Bronchial epithelial cell (primary cell): Measurements from ENCODE around the gene SEMA3C. TPM values are rescaled to one million over a fixed set of nuclear protein-coding genes. Genes with fewer than 3 reads are reported as not detected.

Source experiments
- DNase-seq: peaks from one replicate; pipeline ENCODE4 v3.0.0-alpha.2; 2010; ENCODE audit warnings: low read depth
- FAIRE-seq: peaks from 2 replicates; lab custom pipeline; 2011; peaks lifted over from hg19 to GRCh38; lab: Jason Lieb, UNC
- H3K27me3 ChIP-seq: 2 replicates; pipeline ENCODE4 v1.5.1; 2011; ENCODE audit warnings: low read length; ENCODE audit not compliant: control insufficient read depth, insufficient read depth
- H3K36me3 ChIP-seq: 2 replicates; pipeline ENCODE4 v1.5.1; 2011; ENCODE audit warnings: low read length; ENCODE audit not compliant: control insufficient read depth, insufficient read depth
- H3K4me3 ChIP-seq: 2 replicates; pipeline ENCODE4 v1.5.1; 2011; ENCODE audit warnings: mild to moderate bottlenecking, low read depth, low read length, control low read depth
- total RNA-seq: library from RNA; depleted of rRNA; stranded (reverse); fragments of >200 nt; gene quantifications from 2 replicates; pipeline ENCODE4 v1.2.1, GENCODE V29; 2014
- TF ChIP-seq, protein P1 (sequence below): IDR thresholded peaks from 2 replicates; pipeline ENCODE4 v1.5.1; 2011; ENCODE audit warnings: mild to moderate bottlenecking, moderate library complexity, low read length, control low read depth, inconsistent platforms; ENCODE audit not compliant: insufficient read depth, severe bottlenecking

Gene SEMA3C
- total RNA-seq, 1 donor from 2014 or later, result 178 TPM

DNA sequence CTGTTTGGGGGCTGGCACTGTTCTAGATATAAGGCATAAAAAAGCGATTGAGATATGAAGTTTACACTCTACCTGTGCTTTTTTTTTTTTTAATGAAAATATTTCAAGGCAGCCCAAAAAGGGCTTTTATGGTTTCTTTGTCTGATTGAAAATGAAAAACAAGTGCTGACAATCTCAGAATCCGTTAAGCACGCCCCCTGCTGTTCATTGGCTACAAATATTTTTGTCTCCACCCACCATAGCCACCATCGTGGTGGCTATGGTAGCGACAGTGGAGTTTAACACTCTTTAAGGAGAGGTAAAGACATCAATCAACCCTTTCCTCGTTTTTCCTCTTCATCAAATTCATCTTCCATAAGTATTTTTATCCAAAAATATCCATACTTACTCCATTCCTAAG, 186.2 kb downstream of the SEMA3C start:
- Histone ChIP-seq H3K27me3 (no peaks in the 10 kb centered on the region), H3K4me3 (no peak overlapping the region), H3K36me3 (no peaks in the 10 kb centered on the region)
- DNase-seq (no peak), FAIRE-seq (no peak)
- TF ChIP-seq, protein P1, sequence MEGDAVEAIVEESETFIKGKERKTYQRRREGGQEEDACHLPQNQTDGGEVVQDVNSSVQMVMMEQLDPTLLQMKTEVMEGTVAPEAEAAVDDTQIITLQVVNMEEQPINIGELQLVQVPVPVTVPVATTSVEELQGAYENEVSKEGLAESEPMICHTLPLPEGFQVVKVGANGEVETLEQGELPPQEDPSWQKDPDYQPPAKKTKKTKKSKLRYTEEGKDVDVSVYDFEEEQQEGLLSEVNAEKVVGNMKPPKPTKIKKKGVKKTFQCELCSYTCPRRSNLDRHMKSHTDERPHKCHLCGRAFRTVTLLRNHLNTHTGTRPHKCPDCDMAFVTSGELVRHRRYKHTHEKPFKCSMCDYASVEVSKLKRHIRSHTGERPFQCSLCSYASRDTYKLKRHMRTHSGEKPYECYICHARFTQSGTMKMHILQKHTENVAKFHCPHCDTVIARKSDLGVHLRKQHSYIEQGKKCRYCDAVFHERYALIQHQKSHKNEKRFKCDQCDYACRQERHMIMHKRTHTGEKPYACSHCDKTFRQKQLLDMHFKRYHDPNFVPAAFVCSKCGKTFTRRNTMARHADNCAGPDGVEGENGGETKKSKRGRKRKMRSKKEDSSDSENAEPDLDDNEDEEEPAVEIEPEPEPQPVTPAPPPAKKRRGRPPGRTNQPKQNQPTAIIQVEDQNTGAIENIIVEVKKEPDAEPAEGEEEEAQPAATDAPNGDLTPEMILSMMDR, result no peak

DNA sequence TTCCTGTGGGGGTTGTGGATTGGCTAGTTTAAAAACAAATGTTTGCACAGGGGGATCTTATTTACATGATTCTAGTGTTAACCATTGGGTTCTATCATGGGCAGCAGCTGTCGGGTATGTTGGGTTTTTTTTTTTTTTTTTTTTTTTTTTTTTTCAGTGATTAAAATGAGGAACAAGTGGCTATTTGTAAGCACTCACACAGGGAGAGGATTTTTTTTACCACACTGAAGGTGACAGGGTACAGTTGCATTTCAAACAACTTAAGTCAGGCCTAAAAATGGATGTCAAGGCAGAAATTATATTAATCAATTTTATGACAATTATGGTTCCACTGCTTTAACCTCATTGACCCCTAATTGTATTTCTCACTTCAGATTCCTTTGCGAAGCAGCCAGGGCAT, 187.6 kb downstream of the SEMA3C start:
- no peak for FAIRE-seq
- Histone ChIP-seq H3K4me3 (no peak overlapping the region), H3K36me3 (no peaks in the 10 kb centered on the region), H3K27me3 (no peaks in the 10 kb centered on the region)
- no peak for DNase-seq
- TF ChIP-seq, protein P1, result no peak

DNA sequence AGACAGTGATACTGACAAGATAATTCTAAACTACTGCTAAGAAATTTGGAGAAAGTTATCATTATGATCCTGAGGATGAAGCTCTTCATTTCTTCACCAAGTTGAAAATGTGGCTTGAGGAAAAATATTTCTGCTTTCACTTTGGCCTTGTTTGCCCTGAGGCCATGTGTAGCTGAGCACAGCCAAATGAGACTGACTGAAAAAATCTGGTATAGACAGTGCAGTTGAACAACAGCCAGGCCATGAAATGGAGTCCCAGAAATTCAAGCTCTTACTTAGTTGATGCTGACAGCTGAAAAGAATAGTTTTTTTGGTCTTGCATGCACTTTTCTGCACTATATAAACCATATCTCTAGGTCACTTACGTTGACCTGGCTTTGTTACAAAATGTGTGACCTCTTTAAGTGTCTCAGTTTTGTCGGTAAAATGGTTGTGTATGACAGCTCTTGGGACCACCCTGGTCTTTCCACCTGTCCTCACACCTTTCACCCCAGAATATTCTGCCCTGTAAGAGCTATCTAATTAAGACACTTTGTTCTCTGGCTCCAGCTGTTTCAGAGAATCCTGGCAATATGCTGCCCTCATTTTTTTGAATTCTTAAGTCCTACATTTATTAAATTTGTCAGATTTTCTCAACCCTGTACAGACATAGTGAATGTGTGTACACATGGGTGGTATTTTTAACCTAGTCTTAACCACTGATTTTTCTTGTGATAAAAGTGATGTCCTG, 189.1 kb downstream of the SEMA3C start:
- DNase-seq (no peak), FAIRE-seq (no peak)
- Histone ChIP-seq H3K27me3 (no peaks in the 10 kb centered on the region), H3K36me3 (no peaks in the 10 kb centered on the region), H3K4me3 (no peak overlapping the region)
- TF ChIP-seq, protein P1, result no peak

DNA sequence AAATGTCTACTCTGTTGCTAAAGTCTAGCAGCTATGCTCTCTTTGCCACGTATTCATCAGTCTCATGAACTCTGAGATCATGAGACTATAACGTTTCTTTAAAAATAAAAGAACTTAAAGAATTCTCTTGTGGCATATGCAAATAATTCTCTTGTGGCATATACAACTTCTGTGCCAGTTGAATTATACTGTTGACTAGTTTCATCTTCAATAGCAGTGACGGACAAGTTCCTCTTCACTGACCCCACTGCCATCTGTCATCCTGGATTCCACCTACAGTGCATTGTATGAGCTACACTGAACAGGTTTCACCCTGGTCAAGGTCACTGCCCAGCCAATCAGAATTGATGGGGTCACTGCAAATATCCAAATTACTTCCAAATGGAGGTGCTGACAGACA, 192.2 kb downstream of the SEMA3C start:
- H3K36me3 ChIP-seq, result no peaks in the 10 kb centered on the region
- H3K27me3 ChIP-seq, result no peaks in the 10 kb centered on the region
- DNase-seq, result no peak
- FAIRE-seq, result peak; percentile 93
- H3K4me3 ChIP-seq, result no peak overlapping the region
- TF ChIP-seq, protein P1, result no peak

DNA sequence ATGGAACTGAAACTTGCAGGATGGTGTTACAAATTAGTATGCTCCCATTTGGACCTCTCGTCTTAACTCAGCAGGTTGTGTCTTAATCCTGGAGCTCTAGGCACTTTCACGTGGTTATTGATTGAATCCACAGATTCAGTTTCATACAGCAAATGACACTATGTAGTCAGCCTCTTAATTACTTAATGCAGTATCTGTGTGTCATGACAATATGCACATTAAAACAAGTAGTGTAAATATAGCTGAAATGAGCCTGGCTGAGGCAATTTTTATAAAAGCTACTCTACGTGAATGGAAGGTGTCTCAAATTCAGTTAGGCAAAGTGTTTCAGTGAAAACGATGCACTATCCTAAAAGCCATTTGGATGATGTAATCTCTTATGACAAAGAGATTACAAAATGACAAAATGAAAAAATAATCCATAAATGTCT, 193.7 kb downstream of the SEMA3C start:
- TF ChIP-seq, protein P1, result no peak
- DNase-seq (no peak), FAIRE-seq (no peak)
- Histone ChIP-seq H3K27me3 (no peaks in the 10 kb centered on the region), H3K36me3 (no peaks in the 10 kb centered on the region), H3K4me3 (no peak overlapping the region)

DNA sequence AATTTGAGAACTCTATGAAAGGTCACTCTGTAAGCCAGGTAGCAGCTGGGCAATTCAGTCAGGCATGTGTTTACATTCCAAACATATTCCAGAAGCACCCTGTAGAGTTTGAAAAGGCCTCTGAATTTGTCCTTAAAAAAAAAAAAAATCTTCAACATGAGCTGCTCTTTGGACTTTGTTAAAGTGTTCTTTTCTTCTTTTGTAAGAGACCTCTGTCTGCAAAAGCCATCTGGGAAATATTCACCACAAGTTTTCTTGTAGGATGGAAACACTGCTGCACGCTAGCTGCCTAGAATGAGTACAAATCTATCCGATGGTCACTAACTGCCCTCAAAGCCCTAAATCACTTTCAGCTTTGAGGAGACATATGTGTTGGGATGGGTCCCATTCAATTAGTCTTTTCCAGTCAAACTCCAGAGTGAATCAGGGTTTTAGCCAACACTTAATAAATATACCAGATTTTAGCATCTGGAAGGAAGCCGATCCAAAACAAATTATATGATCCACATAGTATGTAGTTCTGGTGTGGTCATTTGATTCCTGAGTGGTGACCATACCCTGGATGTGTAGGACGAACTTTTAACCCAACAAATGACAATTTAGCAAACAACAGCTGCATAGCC, 194.5 kb downstream of the SEMA3C start:
- no peaks in the 10 kb centered on the region for H3K27me3 ChIP-seq
- FAIRE-seq, result no peak

More for the DNA sequence above, 194.5 kb downstream of the SEMA3C start:
- DNase-seq, result no peak
- TF ChIP-seq, protein P1, result no peak
- no peak overlapping the region for H3K4me3 ChIP-seq
- no peaks in the 10 kb centered on the region for H3K36me3 ChIP-seq
